ENCODE data around the gene CCDC83.

The CCDC83 gene

GRCh38 chr11:85960678-85961077 is 105.5 kb downstream of the CCDC83 start:
- no peak overlapping the region for H3K27ac ChIP-seq
- H4K20me1 ChIP-seq (ENCODE audit: insufficient read depth), result no peaks in the 10 kb centered on the region
- no peak overlapping the region for H3K4me2 ChIP-seq
- H2AFZ ChIP-seq (ENCODE audit: low read depth), result no peak overlapping the region
- H3K9ac ChIP-seq, result no peak overlapping the region
- no peaks in the 10 kb centered on the region for H3K27me3 ChIP-seq (ENCODE audit: insufficient read depth, low read depth)
- no peak overlapping the region for H3K4me3 ChIP-seq (IDR thresholded peaks at IDR 0.05; ENCODE audit: insufficient read depth, low read depth, low read length)
- H3K4me1 ChIP-seq (ENCODE audit: low read depth, poor library complexity, severe bottlenecking), result no peaks in the 10 kb centered on the region
- peaks cover 8% of the 10 kb centered on the region; the same call in 1 of the 2 replicates for H3K36me3 ChIP-seq (ENCODE audit: insufficient read depth)
- H3K79me2 ChIP-seq (ENCODE audit: insufficient read depth, low read depth), result no peaks in the 10 kb centered on the region
- TF ChIP-seq CTCF (conservative IDR thresholded peaks at IDR 0.05; ENCODE audit: low read depth, low read length), result no peak

GRCh38 chr11:85961130-85961529 is 105.9 kb downstream of the CCDC83 start:
- no peaks in the 10 kb centered on the region for H3K27me3 ChIP-seq (ENCODE audit: insufficient read depth, low read depth)
- no peaks in the 10 kb centered on the region for H4K20me1 ChIP-seq (ENCODE audit: insufficient read depth)
- no peaks in the 10 kb centered on the region for H3K79me2 ChIP-seq (ENCODE audit: insufficient read depth, low read depth)
- H3K36me3 ChIP-seq (ENCODE audit: insufficient read depth), result peaks cover 7% of the 10 kb centered on the region; the same call in 1 of the 2 replicates
- no peak overlapping the region for H3K9ac ChIP-seq
- H3K4me2 ChIP-seq, result no peak overlapping the region
- H3K4me1 ChIP-seq (ENCODE audit: low read depth, poor library complexity, severe bottlenecking), result no peaks in the 10 kb centered on the region
- H2AFZ ChIP-seq (ENCODE audit: low read depth), result no peak overlapping the region
- H3K4me3 ChIP-seq (IDR thresholded peaks at IDR 0.05; ENCODE audit: insufficient read depth, low read depth, low read length), result no peak overlapping the region
- no peak overlapping the region for H3K27ac ChIP-seq
- no peak for TF ChIP-seq CTCF (conservative IDR thresholded peaks at IDR 0.05; ENCODE audit: low read depth, low read length)

DNA sequence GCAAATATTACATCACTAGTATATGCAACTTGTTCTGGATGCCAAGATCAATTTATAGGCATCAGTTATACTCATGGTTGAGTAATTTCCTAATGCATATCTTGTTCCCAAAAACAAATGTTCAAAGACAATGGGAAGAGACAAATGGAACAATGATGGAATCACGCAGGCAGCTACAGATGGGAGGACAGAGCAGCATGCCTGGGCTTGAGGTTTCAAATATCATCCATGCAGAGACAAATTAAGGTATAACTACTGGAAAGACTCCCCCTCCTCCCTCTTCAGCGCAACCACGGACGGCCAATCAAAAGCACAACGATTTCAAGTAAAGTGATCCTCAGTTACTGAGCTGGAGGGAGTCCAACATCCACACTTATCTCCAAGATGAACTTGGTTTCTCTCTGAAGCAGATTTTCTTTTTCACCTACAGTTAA is 106.8 kb downstream of the CCDC83 start:
- Histone ChIP-seq H3K36me3 (ENCODE audit: insufficient read depth) (no peaks in the 10 kb centered on the region; the same call in 1 of the 2 replicates), H3K27ac (no peak overlapping the region)

GRCh38 chr11:85965202-85965601 is 110.0 kb downstream of the CCDC83 start:
- Histone ChIP-seq H3K4me3 (IDR thresholded peaks at IDR 0.05; ENCODE audit: insufficient read depth, low read depth, low read length) (no peak overlapping the region), H3K27me3 (ENCODE audit: insufficient read depth, low read depth) (no peaks in the 10 kb centered on the region), H3K79me2 (ENCODE audit: insufficient read depth, low read depth) (no peaks in the 10 kb centered on the region), H3K9ac (no peak overlapping the region), H2AFZ (ENCODE audit: low read depth) (no peak overlapping the region), H3K27ac (no peak overlapping the region), H3K36me3 (ENCODE audit: insufficient read depth) (no peaks in the 10 kb centered on the region; the same call in 1 of the 2 replicates), H4K20me1 (ENCODE audit: insufficient read depth) (no peaks in the 10 kb centered on the region), H3K4me1 (ENCODE audit: low read depth, poor library complexity, severe bottlenecking) (no peaks in the 10 kb centered on the region), H3K4me2 (no peak overlapping the region)
- no peak for TF ChIP-seq CTCF (conservative IDR thresholded peaks at IDR 0.05; ENCODE audit: low read depth, low read length)

More for the DNA sequence above, 106.8 kb downstream of the CCDC83 start:
- H3K4me1 ChIP-seq (ENCODE audit: low read depth, poor library complexity, severe bottlenecking), result no peaks in the 10 kb centered on the region
- H3K79me2 ChIP-seq (ENCODE audit: insufficient read depth, low read depth), result no peaks in the 10 kb centered on the region
- no peak overlapping the region for H3K4me2 ChIP-seq
- no peaks in the 10 kb centered on the region for H3K27me3 ChIP-seq (ENCODE audit: insufficient read depth, low read depth)
- no peaks in the 10 kb centered on the region for H4K20me1 ChIP-seq (ENCODE audit: insufficient read depth)
- TF ChIP-seq CTCF (conservative IDR thresholded peaks at IDR 0.05; ENCODE audit: low read depth, low read length), result no peak
- H3K9ac ChIP-seq, result no peak overlapping the region
- H2AFZ ChIP-seq (ENCODE audit: low read depth), result no peak overlapping the region
- no peak overlapping the region for H3K4me3 ChIP-seq (IDR thresholded peaks at IDR 0.05; ENCODE audit: insufficient read depth, low read depth, low read length)
